Breast epithelium (tissue), 3 donors: ENCODE data around the gene MUC5AC.

Experiments used
- POLR2A ChIP-seq: fragments of 450-650 bp; IDR thresholded peaks from one replicate; pipeline ENCODE4 v1.6.1; 2016; ENCODE audit warnings: antibody characterized with exemption, mild to moderate bottlenecking, moderate library complexity
- TF ChIP-seq, protein P1 (sequence below), 3 donors: fragments of 450-650 bp; IDR thresholded peaks; one replicate each; pipeline ENCODE4 v1.5.1; 2016 to 2017; ENCODE audit warnings: antibody characterized with exemption in 3 of 3, mild to moderate bottlenecking in 3 of 3, moderate library complexity in 3 of 3

DNA sequence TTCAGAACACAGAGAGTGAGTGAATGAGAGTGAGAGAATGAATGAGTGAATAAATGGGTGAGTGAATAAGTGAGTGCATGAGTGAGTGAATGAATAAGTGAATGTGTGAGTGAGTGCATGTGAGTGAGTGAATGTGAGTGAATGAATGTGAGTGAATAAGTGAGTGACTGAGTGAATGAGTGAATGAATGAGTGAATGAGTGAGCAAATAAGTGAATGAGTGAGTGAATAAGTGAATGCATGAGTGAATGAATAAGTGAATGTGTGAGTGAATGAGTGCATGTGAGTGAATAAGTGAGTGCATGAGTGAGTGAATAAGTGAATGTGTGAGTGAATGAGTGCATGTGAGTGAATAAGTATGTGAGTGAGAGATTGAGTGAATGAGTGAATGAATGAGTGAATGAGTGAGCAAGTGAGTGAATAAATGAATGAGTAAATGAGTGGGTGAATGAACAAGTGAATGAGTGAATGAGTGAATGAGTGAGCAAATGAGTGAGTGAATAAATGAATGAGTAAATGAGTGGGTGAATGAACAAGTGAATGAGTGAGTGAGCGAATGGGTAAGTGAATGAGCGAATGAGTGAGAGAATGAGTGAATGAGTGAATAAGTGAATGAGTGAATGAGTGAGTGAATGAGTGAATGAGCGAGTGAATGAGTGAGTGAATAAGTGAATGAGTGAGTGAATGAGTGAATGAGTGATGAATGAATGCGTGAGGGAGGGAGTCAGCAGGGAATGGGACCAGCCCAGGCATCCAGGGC is 43.8 kb downstream of the MUC5AC start:
- TF ChIP-seq, protein P1, sequence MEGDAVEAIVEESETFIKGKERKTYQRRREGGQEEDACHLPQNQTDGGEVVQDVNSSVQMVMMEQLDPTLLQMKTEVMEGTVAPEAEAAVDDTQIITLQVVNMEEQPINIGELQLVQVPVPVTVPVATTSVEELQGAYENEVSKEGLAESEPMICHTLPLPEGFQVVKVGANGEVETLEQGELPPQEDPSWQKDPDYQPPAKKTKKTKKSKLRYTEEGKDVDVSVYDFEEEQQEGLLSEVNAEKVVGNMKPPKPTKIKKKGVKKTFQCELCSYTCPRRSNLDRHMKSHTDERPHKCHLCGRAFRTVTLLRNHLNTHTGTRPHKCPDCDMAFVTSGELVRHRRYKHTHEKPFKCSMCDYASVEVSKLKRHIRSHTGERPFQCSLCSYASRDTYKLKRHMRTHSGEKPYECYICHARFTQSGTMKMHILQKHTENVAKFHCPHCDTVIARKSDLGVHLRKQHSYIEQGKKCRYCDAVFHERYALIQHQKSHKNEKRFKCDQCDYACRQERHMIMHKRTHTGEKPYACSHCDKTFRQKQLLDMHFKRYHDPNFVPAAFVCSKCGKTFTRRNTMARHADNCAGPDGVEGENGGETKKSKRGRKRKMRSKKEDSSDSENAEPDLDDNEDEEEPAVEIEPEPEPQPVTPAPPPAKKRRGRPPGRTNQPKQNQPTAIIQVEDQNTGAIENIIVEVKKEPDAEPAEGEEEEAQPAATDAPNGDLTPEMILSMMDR (IDR thresholded peaks at IDR 0.05): no peak
- TF ChIP-seq POLR2A: no peak
